ENCODE results near the gene MELTF.

DNA sequence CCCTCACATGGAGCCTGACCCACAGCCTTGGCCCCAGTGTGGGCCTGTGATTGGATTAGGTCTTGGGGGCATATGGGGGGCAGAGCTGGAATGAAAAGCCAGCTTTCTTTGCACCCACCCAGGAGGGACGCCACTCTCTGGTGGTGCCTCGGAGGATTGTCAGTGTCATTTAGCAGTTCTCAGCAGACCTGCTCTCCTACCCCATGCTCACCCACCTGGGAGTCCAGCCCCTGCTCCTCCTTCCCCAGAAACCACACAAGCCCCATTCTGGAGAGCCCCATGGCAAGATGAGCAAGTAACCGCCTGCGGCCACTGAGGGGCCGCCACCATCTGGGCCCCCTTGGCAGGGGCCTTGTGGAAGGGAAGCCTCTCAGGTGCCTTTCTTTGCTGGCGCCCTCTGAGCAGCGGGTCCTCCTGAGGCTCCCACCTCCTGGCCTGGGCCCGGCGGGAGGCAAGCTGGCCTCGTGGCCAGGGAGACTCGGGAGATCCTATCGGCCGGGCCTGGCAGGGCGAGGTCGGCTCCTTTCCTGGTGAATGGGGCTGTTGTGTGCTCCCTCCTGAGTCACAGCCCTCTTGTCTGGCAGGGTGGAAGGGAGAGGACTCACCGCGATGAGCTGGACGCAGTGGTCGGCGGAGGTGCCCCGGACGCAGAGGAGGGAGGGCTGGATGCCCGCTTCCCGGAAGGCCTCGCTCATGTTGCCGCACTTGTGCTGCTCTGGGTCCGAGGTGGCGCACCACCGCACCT is 2.3 kb downstream of the MELTF start:
- TF ChIP-seq EZH2 (IDR thresholded peaks at IDR 0.05) (no peak), POLR2AphosphoS5 (IDR thresholded peaks at IDR 0.05; ENCODE audit: borderline replicate concordance, low read depth, low read length) (no peak), FOXP2 (optimal IDR thresholded peaks at IDR 0.05; ENCODE audit: control extremely low read depth, extremely low read length, insufficient read depth) (no peak)
